Liver (tissue), 9 donors: ENCODE results near the gene ENKD1. TPM values are rescaled to one million over a fixed set of nuclear protein-coding genes. Genes with fewer than 3 reads are reported as not detected.

Source experiments
- DNase-seq: peaks from one replicate; pipeline ENCODE4 v3.0.0-alpha.2; 2017; ENCODE audit warnings: low spot score
- H3K27ac ChIP-seq, 2 donors: one replicate each; pipeline ENCODE4 v1.7.0; 2013; ENCODE audit warnings: inconsistent platforms in 2 of 2, low read length in 2 of 2, control low read depth in 1 of 2, low read depth in 1 of 2, mild to moderate bottlenecking in 1 of 2
- H3K27me3 ChIP-seq, 4 donors: one replicate each; pipeline versions ENCODE4 v1.6.1 to v1.7.0; 2013; ENCODE audit warnings: low read length in 3 of 4, inconsistent platforms in 1 of 4, mild to moderate bottlenecking in 1 of 4, moderate library complexity in 1 of 4; ENCODE audit not compliant: control insufficient read depth in 4 of 4, insufficient read depth in 4 of 4
- H3K36me3 ChIP-seq, 4 donors: one replicate each; pipeline versions ENCODE4 v1.6.1 to v1.7.0; 2013; ENCODE audit warnings: low read length in 3 of 4, mild to moderate bottlenecking in 3 of 4, low read depth in 1 of 4, moderate library complexity in 1 of 4; ENCODE audit not compliant: control insufficient read depth in 4 of 4, insufficient read depth in 3 of 4
- H3K4me1 ChIP-seq, 4 donors: one replicate each; pipeline versions ENCODE4 v1.6.1 to v1.7.0; 2013; ENCODE audit warnings: low read length in 3 of 4, mild to moderate bottlenecking in 3 of 4, moderate library complexity in 1 of 4; ENCODE audit not compliant: control insufficient read depth in 4 of 4, insufficient read depth in 4 of 4
- H3K4me3 ChIP-seq, 3 donors: one replicate each; pipeline versions ENCODE4 v1.6.1 to v1.7.0; 2013; ENCODE audit warnings: low read length in 3 of 3, control low read depth in 1 of 3, low read depth in 1 of 3, mild to moderate bottlenecking in 1 of 3
- H3K9ac ChIP-seq, 2 donors: one replicate each; pipeline ENCODE4 v1.7.0; 2013; ENCODE audit warnings: low read length in 2 of 2, mild to moderate bottlenecking in 2 of 2, moderate library complexity in 2 of 2, control low read depth in 1 of 2, low read depth in 1 of 2
- H3K9me3 ChIP-seq, 4 donors: one replicate each; pipeline versions ENCODE4 v1.6.1 to v1.7.0; 2013; ENCODE audit warnings: low read length in 3 of 4; ENCODE audit not compliant: control insufficient read depth in 4 of 4
- ATF3 ChIP-seq: IDR thresholded peaks from 2 replicates; pipeline ENCODE4 v1.6.1; 2016; ENCODE audit warnings: antibody characterized with exemption
- CTCF ChIP-seq: fragments of 150-350 bp; IDR thresholded peaks from 2 replicates; pipeline ENCODE4 v1.5.1; 2017; ENCODE audit warnings: improper control_type of control experiment, low read depth, low read length; ENCODE audit not compliant: missing input control
- FOXA1 ChIP-seq: IDR thresholded peaks from 2 replicates; pipeline ENCODE4 v1.6.1; 2016; ENCODE audit warnings: antibody characterized with exemption
- GABPA ChIP-seq, 2 donors: IDR thresholded peaks in 1 of 2; conservative IDR thresholded peaks in 1 of 2; 2 replicates each; pipeline ENCODE4 v1.6.1; 2016; ENCODE audit warnings: antibody characterized with exemption in 2 of 2, mild to moderate bottlenecking in 1 of 2, moderate library complexity in 1 of 2
- HNF4A ChIP-seq, 2 donors: conservative IDR thresholded peaks; 2 replicates each; pipeline ENCODE4 v1.6.1; 2016; ENCODE audit warnings: antibody characterized with exemption in 2 of 2, mild to moderate bottlenecking in 2 of 2
- HNF4G ChIP-seq: IDR thresholded peaks from 2 replicates; pipeline ENCODE4 v1.6.1; 2016; ENCODE audit warnings: antibody characterized with exemption
- JUND ChIP-seq, 2 donors: IDR thresholded peaks; 2 replicates each; pipeline ENCODE4 v1.6.1; 2016; ENCODE audit warnings: antibody characterized with exemption in 2 of 2
- MAX ChIP-seq: IDR thresholded peaks from 2 replicates; pipeline ENCODE4 v1.6.1; 2016; ENCODE audit warnings: antibody characterized with exemption
- RAD21 ChIP-seq, 2 donors: IDR thresholded peaks; 2 replicates each; pipeline ENCODE4 v1.6.1; 2016; ENCODE audit warnings: antibody characterized with exemption in 2 of 2, mild to moderate bottlenecking in 2 of 2
- RXRA ChIP-seq, 2 donors: IDR thresholded peaks; 2 replicates each; pipeline ENCODE4 v1.6.1; 2017 to 2018; ENCODE audit warnings: antibody characterized with exemption in 2 of 2, mild to moderate bottlenecking in 1 of 2
- SP1 ChIP-seq: IDR thresholded peaks from 2 replicates; pipeline ENCODE4 v1.6.1; 2018; ENCODE audit warnings: antibody characterized with exemption, mild to moderate bottlenecking
- TAF1 ChIP-seq: conservative IDR thresholded peaks from 2 replicates; pipeline ENCODE4 v1.6.1; 2016; ENCODE audit warnings: antibody characterized with exemption, mild to moderate bottlenecking
- YY1 ChIP-seq: IDR thresholded peaks from 2 replicates; pipeline ENCODE4 v1.6.1; 2016; ENCODE audit warnings: antibody characterized with exemption, mild to moderate bottlenecking
- ZBTB33 ChIP-seq: IDR thresholded peaks from 2 replicates; pipeline ENCODE4 v1.6.1; 2016; ENCODE audit warnings: antibody characterized with exemption
- WGBS: extraction: QIAGEN DNeasy Blood & Tissue Kit; methylation state at CpG from one replicate; pipeline ENCODE4 v1.1.7; 2013; 5-methylcytosine and 5-hydroxymethylcytosine counted together
- polyA plus RNA-seq, 2 donors: library from polyadenylated mRNA; stranded (reverse) in 1 of 2; unstranded in 1 of 2; fragments of 200-250 nt in 1 of 2; fragments of >200 nt in 1 of 2; fragmentation: Nextera tagmentation in 1 of 2; extraction: Ambion mirVana in 1 of 2; gene quantifications; one replicate each; pipeline versions ENCODE4 v1.2.1 to v1.2.3, GENCODE V29; 2013 to 2015
- total RNA-seq, 2 donors: library from RNA; depleted of rRNA; stranded (reverse); fragments of >200 nt; gene quantifications; one replicate each; pipeline ENCODE4 v1.2.3, GENCODE V29; 2014
- donor health status: healthy.
- donor health status: healthy.
- donor health status: healthy.
- donor health status: healthy.
- donor health status: healthy.

The ENKD1 gene
- total and polyA plus RNA-seq, 4 donors = 2.6 to 7.8 (median 4.7) TPM

GRCh38 chr16:67669499-67670101, 3.0 kb upstream of the ENKD1 start:
- Histone ChIP-seq H3K4me3 (no peak overlapping the region), H3K9me3 (no peaks in the 10 kb centered on the region), H3K27me3 (no peaks in the 10 kb centered on the region), H3K9ac (no peak overlapping the region), H3K36me3 (no peaks in the 10 kb centered on the region), H3K4me1 (peaks cover 23 to 64% (median 47%) of the 10 kb centered on the region in 4 donors), H3K27ac (no peak overlapping the region)
- no peak for DNase-seq
- 91% methylated on average over 10 of the region's 10 CpGs for WGBS
- TF ChIP-seq RAD21 (IDR thresholded peaks at IDR 0.05) = no peak
- no peak for TF ChIP-seq MAX
- no peak for TF ChIP-seq GABPA (IDR thresholded peaks at IDR 0.05 in 1 of 2, conservative IDR thresholded peaks at IDR 0.05 in 1 of 2)
- no peak for TF ChIP-seq HNF4A (conservative IDR thresholded peaks at IDR 0.05)
- no peak for TF ChIP-seq FOXA1
- no peak for TF ChIP-seq YY1
- TF ChIP-seq JUND (IDR thresholded peaks at IDR 0.05) = no peak
- no peak for TF ChIP-seq ATF3
- TF ChIP-seq RXRA (IDR thresholded peaks at IDR 0.05) = no peak
- TF ChIP-seq SP1 = no peak

GRCh38 chr16:67668495-67669157, 2.1 kb upstream of the ENKD1 start:
- H3K9me3 ChIP-seq = no peaks in the 10 kb centered on the region
- H3K4me1 ChIP-seq = peaks cover 23 to 61% (median 44%) of the 10 kb centered on the region in 4 donors
- H3K36me3 ChIP-seq = no peaks in the 10 kb centered on the region
- peak overlapping the region; percentile 0 to 94 for H3K27ac ChIP-seq
- no peaks in the 10 kb centered on the region for H3K27me3 ChIP-seq
- DNase-seq = no peak
- H3K9ac ChIP-seq = no peak overlapping the region
- TF ChIP-seq MAX (no peak), CTCF (peak; percentile 34)
- 64% methylated on average over 6 of the region's 6 CpGs for WGBS
- H3K4me3 ChIP-seq = no peak overlapping the region

- peak; percentile 49 to 61 for TF ChIP-seq RXRA (IDR thresholded peaks at IDR 0.05)
- TF ChIP-seq YY1 = peak; percentile 76
- peak; percentile 32 to 45 for TF ChIP-seq HNF4A (conservative IDR thresholded peaks at IDR 0.05)
- TF ChIP-seq MAX = peak; percentile 56
- TF ChIP-seq HNF4G = peak; percentile 18
- no peak for TF ChIP-seq TAF1
- TF ChIP-seq SP1 = peak; percentile 42
- peak; percentile 83 to 90 for TF ChIP-seq RAD21 (IDR thresholded peaks at IDR 0.05)
- TF ChIP-seq JUND (IDR thresholded peaks at IDR 0.05) = no peak
- no peak for TF ChIP-seq ZBTB33
- TF ChIP-seq CTCF = peak; percentile 88
- Histone ChIP-seq H3K27me3 (no peaks in the 10 kb centered on the region), H3K4me3 (peak overlapping the region in 2 of 3 donors; percentile 57 to 80), H3K9me3 (no peaks in the 10 kb centered on the region), H3K36me3 (no peaks in the 10 kb centered on the region), H3K9ac (peak overlapping the region in 1 of 2 donors; percentile 86), H3K27ac (peak overlapping the region; percentile 92 to 94), H3K4me1 (peaks cover 18 to 61% (median 41%) of the 10 kb centered on the region in 4 donors)
- 17% methylated on average over 18 of the region's 18 CpGs for WGBS
- DNase-seq = peak; percentile 73
These were observed 1.4 kb upstream of the ENKD1 start for GRCh38 chr16:67667817-67668494.
